Activated gamma-delta T cell treated with anti-CD3 and anti-CD28 coated beads, Interleukin-2, amount 50 U/mL, for 16 hours (primary cell): ENCODE results near the gene PLN.

Experiments
- DNase-seq: peaks from one replicate; pipeline ENCODE4 v3.0.0-alpha.2; 2020; ENCODE audit warnings: low read depth

Gene PLN

DNA sequence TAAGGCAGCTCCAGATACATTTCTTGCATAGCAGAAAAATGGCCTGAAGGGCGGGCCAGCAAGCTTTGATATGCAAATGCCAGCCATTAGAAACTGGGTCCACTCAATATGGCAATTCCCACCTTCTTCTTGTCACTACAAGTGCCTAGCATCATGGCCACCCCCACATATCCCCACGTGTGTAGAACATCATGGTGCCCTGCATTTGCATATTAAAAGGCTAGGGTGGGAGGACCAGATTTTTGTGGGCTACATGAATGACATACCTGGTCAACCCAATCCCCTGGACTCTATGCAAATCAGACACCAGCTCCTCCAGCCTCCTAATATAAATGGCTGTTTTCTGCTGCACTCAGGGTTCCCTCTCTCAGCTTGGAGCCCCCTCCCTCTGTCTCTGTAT lies 31.7 kb downstream of the PLN start:
- no peak for DNase-seq

DNA sequence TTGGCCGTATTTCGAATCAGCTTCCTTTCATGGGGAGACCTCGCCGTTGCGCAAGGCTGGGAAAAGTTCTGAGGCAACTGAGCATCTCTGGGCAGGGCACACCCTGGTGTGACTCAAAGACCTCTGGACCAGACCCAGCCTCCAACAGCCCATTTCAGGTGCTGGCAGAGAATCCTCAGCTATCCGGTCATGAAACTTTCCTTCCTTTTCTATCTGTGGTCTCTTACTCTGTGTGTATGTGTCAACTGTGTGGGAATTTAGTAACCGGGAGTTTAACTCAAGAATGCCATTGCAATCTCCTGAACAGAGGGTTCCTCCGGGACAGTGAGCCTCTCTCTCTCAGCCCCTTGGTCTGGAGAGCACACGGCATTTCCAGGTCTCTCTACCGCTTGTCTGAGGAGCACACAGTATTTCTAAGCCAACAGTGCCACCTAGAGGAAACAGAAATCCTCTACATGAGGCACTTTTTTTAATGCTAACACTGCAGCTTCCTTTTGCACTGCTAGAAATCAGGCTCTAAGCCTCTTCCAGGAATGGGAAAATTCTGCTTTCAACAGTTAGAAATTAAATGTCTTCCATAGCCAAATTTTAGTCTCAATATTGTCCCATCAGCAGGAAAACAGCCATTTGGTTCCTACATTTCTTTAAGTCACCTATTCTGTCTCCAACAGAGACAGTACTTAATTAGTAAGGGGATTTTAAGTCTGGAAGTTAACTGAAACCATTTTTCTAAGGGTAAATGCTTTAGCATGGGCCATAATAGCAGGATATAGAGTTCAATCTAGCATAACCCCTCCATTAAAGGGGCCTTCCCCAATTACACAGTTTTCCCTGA lies 32.7 kb downstream of the PLN start:
- DNase-seq, result no peak

DNA sequence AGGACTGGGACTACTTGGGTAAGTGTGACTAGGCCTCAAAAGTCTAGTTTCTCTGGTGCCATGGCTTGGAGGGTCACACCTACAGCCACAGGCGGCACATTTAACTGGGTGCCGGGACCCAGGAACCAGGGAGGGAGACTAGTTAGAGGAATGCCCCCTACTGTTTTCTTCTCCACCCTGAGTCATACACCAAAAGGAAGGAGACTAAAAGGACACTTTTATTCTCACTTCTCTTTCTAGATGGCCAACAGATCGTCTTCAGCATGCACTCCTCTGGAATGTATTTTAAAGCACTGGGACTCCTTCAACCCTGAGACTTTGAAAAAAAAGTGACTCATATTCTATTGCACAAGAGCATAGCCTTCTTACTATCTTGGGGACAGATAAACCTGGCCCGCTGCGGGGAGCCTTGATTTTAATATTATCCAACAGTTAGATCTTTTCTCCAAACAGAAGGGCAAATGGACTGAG lies 33.4 kb downstream of the PLN start:
- DNase-seq, result no peak

DNA sequence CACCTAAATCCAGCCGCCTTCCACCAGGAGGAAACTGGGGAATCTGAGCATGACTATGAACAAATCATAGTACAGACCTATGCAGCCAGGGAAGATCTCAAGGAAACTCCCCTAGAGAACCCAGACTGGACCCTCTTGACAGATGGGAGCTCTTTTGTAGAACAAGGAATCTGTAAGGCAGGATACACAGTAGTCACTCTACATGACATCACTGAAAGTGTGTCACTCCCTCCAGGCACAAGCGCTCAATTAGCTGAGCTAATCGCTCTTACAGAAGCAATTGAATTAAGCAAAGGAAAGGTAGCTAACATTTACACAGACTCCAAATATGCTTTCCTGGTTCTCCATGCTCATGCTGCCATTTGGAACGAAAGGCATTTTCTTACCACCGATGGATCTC lies 36.8 kb downstream of the PLN start:
- DNase-seq, result no peak

DNA sequence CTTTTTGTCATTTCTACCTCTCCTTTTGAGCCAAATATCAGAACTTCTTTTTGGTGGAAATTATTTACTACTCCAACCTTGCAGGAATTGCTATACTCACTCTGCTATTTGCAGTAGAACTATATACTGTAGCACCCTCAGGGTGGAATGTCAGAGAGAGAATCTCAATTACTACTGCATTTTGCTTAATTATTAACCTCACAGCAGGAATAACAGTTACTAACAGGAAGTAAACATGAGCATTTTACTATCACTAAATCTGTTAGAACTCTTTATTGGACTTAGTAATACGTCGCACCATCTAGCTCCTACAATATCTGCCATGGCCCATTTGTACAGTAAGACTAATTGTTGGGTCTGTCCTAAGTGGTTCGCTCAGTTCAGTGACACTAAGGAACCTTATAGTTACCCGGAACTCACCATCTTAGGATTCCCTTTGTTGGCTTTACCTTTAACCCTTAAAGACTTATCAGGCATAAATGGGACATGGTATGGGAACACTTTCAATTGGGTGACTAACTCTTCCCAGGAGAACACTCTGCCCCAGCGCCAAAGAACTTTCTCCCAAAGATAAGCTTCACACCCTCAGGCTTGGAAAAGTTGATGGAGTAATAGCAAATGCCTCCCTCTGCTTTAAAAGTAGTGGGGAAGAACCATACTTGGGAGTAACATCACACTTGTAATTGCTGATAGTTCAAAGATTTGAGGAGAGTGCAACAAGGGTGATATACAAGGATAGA lies 38.8 kb downstream of the PLN start:
- no peak for DNase-seq

DNA sequence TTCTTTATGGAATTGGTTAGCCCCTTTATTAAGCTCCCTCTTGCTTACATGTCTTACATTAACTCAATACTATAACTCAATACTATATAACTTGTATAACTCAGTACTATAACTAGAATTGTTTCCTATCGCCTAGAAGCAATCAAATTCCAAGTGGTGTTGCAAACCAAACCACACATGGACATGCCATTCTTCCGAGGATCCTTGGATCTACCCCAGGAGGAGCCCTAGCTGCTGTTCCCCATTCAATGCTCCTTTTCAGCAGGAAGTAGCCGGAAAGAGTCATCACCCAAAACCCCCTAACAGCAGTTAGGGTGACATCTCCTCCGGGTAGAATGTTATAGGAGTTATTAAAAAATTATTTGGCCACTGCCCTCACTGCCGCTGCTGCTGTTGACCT lies 40.5 kb downstream of the PLN start:
- DNase-seq, result no peak

DNA sequence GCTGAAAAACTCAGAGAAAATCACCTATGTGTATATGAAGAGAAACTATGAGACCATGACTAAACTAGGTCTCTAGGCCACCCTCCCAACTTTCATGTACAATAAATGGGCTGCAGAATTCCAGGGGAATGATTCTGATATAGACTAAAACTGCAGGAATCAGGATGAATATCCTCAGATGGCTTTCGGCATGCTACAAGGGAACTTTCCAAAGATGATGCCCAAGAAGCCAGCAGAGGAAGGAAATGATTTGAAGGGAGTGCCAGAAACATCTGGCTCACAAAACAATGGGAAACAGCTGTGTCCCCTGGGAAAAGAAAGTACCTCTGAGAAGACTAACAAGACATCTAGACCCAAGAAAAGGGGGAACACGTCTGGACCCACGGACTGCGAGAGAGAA lies 41.1 kb downstream of the PLN start:
- DNase-seq, result no peak

DNA sequence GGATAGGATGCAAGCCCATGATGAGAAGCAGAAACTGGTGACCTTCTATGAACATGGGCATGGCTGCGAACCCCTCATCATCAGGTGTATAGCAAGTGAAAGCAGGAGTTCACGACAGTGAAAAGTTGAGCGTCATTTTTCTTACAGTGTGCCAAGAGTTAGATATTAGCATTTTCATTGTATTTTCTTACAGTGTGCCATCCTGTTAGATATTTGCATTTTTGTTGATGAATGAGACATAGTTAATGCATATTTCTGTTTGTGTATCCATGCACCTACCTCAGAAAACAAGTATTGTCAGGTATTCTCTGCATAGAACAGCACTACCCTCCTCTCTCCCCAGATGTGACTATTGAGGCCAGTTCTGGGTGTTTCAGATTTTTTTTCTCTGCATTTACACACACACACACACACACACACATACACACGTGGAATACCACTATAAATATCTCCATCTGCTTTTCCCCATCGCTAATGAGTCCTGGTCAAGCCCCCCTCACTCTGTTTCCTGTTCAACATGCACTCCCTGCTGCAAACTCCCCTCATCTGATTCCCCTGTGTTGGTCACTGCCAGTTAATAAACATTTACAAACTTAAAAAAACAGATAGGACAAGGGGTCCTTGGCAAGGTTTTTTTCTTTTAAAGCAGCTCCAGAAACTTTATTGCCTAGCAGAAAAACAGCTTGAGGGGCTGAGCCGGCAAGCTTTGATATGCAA lies 41.7 kb downstream of the PLN start:
- no peak for DNase-seq

DNA sequence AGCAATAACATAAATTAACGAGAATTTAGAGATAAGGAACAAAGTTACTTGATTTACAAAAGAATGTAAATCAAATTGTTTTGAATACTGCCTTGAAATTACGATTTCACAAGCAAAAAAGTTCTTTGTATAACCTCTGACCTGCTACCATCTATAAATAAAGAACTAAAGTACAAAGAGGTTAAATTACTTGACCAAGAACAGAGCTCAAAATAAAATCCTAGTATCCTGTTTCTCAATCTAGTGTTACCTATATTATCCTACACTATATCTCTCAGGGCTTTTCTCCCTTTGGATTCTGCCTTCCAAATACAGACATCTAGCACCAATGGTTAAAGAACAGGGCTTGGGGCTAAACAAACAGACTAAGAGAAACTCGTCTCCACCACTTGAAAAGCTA lies 43.8 kb downstream of the PLN start:
- no peak for DNase-seq

DNA sequence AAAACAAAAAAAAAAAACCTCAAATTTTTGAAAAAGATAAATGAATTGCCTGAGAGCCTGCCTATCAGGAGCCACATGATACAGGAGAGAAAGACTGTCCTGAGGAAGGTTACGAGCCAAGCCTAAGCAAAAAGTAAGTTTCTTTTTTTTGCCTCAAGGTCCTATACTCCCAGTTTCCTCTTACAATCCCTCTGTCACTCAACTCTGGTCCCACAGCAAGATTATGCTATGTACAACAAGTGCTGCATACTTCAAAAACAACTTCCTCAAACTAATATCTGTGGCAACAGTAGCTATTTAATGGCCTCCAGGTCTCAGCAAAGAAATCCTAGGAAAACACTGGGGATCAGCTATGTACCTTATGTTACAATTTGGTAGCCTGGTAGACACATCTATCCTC lies 46.8 kb downstream of the PLN start:
- no peak for DNase-seq

DNA sequence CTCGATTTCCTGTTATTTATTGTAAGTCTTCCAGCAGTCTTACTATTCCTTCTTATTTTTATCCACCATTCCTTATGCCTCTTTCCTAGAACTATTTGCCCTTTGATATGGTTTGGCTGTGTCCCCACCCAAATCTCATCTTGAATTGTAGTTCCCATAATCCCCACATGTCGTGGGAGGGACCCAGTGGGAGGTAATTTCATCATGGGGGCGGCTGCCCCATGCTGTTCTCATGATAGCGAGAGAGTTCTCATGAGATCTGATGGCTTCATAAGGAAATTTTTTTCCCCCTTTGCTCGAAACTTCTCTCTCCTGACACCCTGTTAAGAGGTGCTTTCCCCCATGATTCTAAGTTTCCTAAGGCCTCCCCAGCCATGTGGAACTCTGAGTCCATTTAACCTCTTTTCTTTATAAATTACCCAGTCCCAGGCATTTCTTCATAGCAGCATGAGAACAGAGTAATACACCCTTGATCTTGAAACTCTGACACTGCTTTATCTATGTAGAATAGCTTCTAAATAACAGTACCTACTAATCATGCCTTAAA lies 48.8 kb downstream of the PLN start:
- DNase-seq, result no peak

DNA sequence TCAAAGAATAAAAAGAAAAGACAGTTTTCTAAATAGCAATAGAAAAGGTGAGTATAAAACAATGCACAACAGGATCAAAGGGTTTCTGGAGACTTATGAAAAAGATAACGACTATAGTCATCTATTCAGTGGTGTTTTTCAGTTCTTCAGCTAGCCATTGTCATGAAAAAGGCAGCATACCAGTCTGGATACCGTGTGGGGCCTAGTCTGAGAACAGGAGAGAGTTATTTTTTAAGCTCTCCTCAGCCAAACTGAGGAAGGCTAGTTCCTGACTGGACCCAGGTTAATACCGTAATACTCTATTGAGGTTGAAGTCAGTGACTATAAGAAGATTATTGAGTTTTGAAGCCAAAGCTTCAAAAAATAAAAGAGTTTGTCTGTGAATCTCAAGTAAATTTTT lies 49.5 kb downstream of the PLN start:
- no peak for DNase-seq

DNA sequence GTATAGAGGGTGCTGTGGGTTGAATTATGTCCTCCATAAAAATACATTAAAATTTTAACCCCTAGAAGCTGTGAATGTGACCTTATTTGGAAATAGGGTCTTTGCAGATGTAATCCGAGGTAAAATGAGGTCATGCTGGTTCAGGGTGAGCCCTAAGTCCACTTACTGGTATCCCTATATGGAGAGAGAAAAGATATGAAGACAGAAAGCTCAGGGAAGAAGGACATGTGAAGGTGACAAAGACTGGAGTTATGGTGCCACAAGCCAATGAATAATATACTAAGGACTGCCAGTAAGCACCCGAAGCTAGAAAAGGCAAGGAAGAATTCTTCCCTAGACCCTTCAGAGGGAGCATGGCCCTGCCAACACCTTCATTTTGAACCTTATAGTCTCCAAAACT lies 50.2 kb downstream of the PLN start:
- no peak for DNase-seq

DNA sequence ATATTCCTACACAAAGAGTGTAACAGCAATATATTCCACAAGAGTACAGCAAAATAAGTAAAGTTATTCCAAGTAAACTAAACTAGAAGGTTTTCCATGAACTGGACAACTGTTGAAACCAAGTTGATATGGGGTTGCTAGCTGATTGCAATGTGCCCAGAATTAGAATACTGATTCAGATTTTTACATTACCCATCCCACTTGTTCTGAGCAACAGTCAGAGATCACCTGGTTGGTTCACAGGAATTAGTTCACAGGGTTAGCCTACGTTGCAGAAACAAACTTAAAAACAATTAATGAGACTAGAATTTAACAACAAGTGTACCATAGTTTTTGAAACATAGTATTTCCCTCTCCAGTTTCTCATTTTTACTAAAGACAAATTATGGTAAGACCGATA lies 54.2 kb downstream of the PLN start:
- no peak for DNase-seq

DNA sequence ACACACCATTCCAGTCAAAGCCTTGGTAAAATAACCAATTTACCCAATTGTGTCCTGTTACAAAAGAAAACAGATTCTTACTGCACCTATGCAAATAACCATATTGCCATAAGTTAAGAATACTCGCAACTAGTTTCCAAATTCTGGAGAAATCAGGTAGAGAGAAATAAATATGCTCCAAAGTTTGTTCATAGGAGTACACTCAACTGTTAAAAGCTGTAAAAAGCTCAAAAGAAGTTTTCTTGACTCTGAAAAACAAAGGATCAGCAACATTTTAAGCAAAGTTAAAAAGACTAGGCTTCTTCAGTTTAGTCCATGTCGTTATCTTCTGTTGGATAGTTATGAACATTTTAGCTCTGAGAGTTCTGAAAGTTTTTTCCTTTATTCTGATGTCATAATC lies 55.3 kb downstream of the PLN start:
- no peak for DNase-seq

DNA sequence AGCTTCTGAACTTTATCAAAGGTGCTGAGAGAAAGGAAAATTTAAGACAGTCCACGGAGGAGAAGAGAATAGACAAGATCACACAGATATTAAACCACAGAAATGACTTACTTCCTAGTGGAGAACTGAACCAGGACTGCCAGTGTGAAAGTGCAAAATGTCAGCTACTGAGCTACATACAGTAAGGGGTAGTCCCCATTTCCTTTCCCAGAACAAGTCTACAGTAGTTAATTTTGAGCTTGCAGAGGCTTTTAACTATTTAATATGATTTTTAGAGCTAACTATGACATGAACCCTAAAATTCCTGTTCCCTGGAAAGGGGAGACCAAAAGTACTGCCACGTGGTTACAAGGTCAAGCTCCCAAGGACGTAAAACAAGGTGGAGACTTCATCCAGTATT lies 58.2 kb downstream of the PLN start:
- DNase-seq, result no peak

DNA sequence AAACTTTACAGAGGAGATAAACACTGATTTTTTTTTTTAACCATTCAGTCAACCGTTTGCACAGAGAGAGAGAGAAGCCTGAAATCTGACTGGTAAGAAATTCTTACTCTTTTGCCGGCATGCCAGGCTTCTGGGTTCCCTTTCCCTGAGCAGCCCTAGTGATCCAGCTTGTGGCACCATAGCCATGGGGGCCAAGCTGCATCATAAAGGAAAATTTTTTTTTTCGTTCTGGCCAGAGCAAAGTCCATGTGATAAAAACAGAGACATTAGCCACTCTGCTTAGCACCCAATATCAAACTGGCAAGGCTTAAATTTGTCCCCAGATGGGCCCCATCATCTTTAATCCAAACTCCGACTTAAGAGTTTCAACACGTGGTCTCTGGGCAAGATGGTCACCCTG lies 58.8 kb downstream of the PLN start:
- DNase-seq, result no peak
